ENCODE data around the gene LARP1.
"Not testable (repeated sequence)": the region's sequence is repeated elsewhere in the genome, so short reads cannot be mapped to it uniquely, and the experiment has no call there.

The LARP1 gene

DNA sequence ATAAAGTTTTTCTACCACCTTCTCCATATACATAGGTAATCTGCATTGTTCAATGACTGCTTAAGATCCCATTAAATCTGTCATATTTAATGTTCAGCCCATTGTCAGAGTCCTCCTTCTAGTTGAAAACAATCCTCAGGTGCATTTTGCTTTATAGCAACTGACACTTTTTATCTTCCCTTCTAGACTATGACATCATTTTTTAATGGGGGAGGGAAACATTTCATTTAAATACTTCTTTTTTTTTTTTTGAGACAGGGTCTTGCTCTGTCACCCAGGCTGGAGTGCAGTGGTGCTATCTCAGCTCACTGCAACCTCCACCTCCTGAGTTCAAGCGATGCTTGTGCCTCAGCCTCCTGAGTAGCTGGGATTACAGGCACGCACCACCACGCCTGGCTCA, 77.6 kb downstream of the LARP1 start:
- H3K9me3 ChIP-seq (ENCODE audit: control insufficient read depth, low read length); H3K4me3 ChIP-seq (ENCODE audit: low read length): not testable (repeated sequence)

DNA sequence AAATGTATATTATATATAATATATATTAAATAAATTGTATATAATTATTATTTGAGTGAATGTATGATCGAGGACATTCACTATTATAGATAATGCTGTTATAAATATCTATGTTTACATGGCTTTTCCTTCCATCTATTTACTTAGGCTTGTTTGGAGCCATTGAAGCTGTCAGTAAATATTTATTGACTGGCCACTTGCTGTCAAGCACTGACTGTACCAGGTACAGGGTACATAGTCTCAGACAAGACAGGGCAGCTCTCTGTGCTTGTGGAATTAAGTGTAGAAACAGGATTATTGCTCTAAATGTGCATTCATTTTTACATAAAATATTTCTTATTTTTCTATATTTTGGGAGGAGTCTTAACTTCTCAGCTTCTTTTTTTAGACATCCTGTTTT, 78.9 kb downstream of the LARP1 start:
- no peaks in the 10 kb centered on the region for H3K27me3 ChIP-seq (replicated peaks; ENCODE audit: control insufficient read depth, insufficient read depth, low read length)
- H3K4me3 ChIP-seq (ENCODE audit: low read length): no peak overlapping the region
- no peak for DNase-seq (ENCODE audit: low read depth)
- H3K9ac ChIP-seq (ENCODE audit: low read length): no peak overlapping the region
- H3K9me3 ChIP-seq (ENCODE audit: control insufficient read depth, low read length): no peaks in the 10 kb centered on the region
- H3K4me1 ChIP-seq (ENCODE audit: control insufficient read depth, insufficient read depth, low read length): peaks cover 11% of the 10 kb centered on the region
- peaks cover 61% of the 10 kb centered on the region for H3K36me3 ChIP-seq (ENCODE audit: control insufficient read depth, insufficient read depth, low read length, severe bottlenecking)

More for the DNA sequence above, 77.6 kb downstream of the LARP1 start:
- H3K9ac ChIP-seq (ENCODE audit: low read length); H3K27me3 ChIP-seq (replicated peaks; ENCODE audit: control insufficient read depth, insufficient read depth, low read length); DNase-seq (ENCODE audit: low read depth): not testable (repeated sequence)
- Histone ChIP-seq H3K4me1 (ENCODE audit: control insufficient read depth, insufficient read depth, low read length) (peaks cover 11% of the 10 kb centered on the region), H3K36me3 (ENCODE audit: control insufficient read depth, insufficient read depth, low read length, severe bottlenecking) (peaks cover 63% of the 10 kb centered on the region)

DNA sequence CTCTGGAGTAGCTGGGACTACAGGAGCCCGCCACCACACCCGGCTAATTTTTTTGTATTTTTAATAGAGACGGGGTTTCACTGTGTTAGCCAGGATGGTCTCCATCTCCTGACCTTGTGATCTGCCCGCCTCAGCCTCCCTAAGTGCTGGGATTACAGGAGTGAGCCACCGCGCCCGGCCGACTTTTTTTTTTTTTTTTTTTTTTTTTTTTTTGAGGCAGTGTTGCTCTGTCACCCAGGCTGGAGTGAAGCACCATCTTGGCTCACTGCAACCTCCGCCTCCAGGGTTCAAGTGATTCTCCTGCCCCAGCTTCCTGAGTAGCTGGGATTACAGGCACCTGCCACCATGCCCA, 80.5 kb downstream of the LARP1 start:
- Histone ChIP-seq H3K36me3 (ENCODE audit: control insufficient read depth, insufficient read depth, low read length, severe bottlenecking) (peaks cover 45% of the 10 kb centered on the region), H3K4me1 (ENCODE audit: control insufficient read depth, insufficient read depth, low read length) (peaks cover 11% of the 10 kb centered on the region)
- DNase-seq (ENCODE audit: low read depth); H3K27me3 ChIP-seq (replicated peaks; ENCODE audit: control insufficient read depth, insufficient read depth, low read length); H3K9me3 ChIP-seq (ENCODE audit: control insufficient read depth, low read length); H3K9ac ChIP-seq (ENCODE audit: low read length); H3K4me3 ChIP-seq (ENCODE audit: low read length): not testable (repeated sequence)

DNA sequence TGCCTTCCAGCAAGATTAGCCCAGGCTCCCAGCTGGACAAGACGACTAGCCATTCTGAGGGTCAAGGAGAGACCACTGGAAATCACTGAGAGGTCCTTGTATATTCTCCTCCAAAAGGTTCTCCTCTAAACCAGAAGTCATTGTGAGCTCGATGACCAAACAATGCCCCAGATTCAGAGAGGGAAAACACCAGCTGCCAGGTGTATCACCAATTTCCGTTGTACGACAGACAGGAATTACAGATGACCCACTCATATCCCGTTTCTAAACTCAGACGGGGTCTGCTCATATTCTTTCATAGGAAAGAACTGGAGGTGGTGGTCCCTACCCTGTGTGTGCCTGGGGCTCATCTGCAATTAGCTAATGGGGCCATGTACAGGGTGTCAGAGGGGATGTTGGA, 81.0 kb downstream of the LARP1 start:
- Histone ChIP-seq H3K27me3 (replicated peaks; ENCODE audit: control insufficient read depth, insufficient read depth, low read length) (no peaks in the 10 kb centered on the region), H3K4me1 (ENCODE audit: control insufficient read depth, insufficient read depth, low read length) (peaks cover 11% of the 10 kb centered on the region), H3K9me3 (ENCODE audit: control insufficient read depth, low read length) (no peaks in the 10 kb centered on the region), H3K9ac (ENCODE audit: low read length) (no peak overlapping the region), H3K36me3 (ENCODE audit: control insufficient read depth, insufficient read depth, low read length, severe bottlenecking) (peaks cover 39% of the 10 kb centered on the region), H3K4me3 (ENCODE audit: low read length) (no peak overlapping the region)
- no peak for DNase-seq (ENCODE audit: low read depth)

DNA sequence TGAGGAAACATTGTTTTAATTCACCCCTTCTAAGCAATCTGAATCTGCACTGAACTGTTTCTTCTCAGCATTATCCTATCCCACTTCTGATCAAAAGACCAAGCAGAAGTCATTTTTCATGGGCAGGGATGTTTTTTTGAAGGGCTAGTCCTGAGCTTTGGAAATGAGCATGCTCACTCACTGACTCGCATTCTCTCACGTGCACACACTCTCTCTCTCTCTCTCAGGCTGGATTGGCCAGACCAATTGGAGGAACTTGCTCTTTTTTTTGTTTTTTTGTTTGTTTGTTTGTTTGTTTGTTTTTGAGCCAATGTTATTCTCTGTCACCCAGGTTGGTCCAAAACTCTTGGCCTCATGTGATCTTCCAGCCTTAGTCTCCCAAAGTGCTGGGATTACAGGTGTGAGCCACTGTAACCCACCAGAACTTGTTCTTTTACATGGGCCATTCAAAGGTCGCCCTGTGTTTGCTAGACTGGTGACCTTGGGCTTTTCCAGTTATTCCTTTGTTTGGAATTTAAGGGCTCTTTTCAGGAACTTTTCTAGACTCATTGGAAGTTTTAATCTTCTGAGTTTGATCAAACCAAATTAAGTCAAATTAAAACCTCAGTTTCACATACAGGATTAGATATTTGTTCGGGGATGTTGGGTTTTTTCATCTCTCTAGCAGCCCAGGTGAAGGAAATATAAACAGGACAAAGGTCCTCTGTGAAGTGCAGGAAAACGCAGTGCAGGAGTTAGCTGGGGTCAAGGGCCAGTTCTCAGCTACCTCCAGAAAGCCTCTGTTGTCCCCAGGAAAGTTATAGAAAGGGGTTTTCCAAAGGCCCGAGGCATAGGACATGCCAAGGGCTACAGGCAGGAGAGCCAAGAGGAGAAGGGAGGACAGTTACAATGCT, 82.1 kb downstream of the LARP1 start:
- Histone ChIP-seq H3K27me3 (replicated peaks; ENCODE audit: control insufficient read depth, insufficient read depth, low read length) (no peaks in the 10 kb centered on the region), H3K9ac (ENCODE audit: low read length) (no peak overlapping the region), H3K36me3 (ENCODE audit: control insufficient read depth, insufficient read depth, low read length, severe bottlenecking) (peaks cover 31% of the 10 kb centered on the region), H3K9me3 (ENCODE audit: control insufficient read depth, low read length) (no peaks in the 10 kb centered on the region), H3K4me3 (ENCODE audit: low read length) (no peak overlapping the region), H3K4me1 (ENCODE audit: control insufficient read depth, insufficient read depth, low read length) (peaks cover 11% of the 10 kb centered on the region)
- no peak for DNase-seq (ENCODE audit: low read depth)

DNA sequence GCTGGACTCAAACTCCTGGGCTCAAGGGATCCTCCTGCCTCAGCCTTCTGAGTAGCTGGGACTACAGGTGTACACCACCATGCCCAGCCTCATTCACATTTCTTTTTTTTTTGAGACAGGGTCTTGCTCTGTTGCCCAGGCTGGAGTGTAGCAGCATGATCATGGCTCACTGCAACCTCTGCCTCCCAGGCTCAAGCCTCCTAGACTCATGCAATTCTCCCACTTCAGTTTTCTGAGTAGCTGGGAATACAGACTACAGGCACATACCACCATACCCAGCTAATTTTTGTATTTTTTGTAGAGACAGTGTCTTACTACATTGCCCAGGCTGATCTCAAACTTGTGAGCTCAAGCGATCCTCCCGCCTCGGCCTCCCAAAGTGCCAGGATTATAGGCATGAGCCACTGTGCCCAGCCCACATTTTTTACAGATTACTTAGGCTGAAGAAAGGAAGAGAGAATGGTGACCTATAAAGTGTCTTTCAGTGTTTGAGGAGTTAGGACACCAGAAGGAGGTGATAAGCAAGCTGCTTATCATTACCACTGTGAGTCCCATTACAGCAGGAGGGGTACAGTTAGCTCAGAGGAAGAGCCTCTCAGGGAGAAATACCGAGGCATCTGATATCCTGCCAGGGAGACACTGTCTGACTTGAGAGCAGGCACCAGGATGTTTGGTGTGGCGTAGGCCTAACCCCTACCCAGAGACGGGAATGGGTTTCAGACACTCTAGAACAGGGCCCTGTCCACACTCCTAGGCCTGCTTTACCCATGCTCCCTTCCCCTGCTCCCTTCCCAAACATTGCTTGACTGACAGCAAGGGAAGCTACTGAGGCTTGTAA, 85.5 kb downstream of the LARP1 start:
- no peak overlapping the region for H3K9ac ChIP-seq (ENCODE audit: low read length)
- H3K27me3 ChIP-seq (replicated peaks; ENCODE audit: control insufficient read depth, insufficient read depth, low read length): no peaks in the 10 kb centered on the region
- no peaks in the 10 kb centered on the region for H3K4me1 ChIP-seq (ENCODE audit: control insufficient read depth, insufficient read depth, low read length)
- no peaks in the 10 kb centered on the region for H3K9me3 ChIP-seq (ENCODE audit: control insufficient read depth, low read length)
- no peak for DNase-seq (ENCODE audit: low read depth)
- no peak overlapping the region for H3K4me3 ChIP-seq (ENCODE audit: low read length)
- peaks cover 23% of the 10 kb centered on the region for H3K36me3 ChIP-seq (ENCODE audit: control insufficient read depth, insufficient read depth, low read length, severe bottlenecking)

DNA sequence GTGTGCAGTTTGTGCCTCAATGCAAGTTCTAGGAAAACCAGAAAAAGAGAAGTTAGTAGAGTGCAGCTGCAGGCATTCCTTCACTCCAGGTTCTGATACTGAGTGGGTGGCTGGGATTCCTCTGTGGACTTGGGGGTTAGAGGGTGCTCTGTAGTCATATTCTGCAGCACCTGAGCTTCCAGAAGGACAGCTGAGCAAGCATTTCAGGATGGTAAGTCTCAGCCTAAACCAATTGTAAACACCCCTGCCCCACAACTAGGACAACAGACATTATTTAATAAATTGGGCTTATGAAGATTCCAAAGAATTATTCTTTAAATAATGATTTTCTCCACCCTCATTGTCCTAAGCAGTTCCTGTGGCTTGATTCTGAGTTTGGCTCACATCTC, 86.1 kb downstream of the LARP1 start:
- Histone ChIP-seq H3K9me3 (ENCODE audit: control insufficient read depth, low read length) (no peaks in the 10 kb centered on the region), H3K4me1 (ENCODE audit: control insufficient read depth, insufficient read depth, low read length) (no peaks in the 10 kb centered on the region), H3K27me3 (replicated peaks; ENCODE audit: control insufficient read depth, insufficient read depth, low read length) (no peaks in the 10 kb centered on the region), H3K36me3 (ENCODE audit: control insufficient read depth, insufficient read depth, low read length, severe bottlenecking) (peaks cover 22% of the 10 kb centered on the region), H3K4me3 (ENCODE audit: low read length) (no peak overlapping the region), H3K9ac (ENCODE audit: low read length) (no peak overlapping the region)
- DNase-seq (ENCODE audit: low read depth): no peak

DNA sequence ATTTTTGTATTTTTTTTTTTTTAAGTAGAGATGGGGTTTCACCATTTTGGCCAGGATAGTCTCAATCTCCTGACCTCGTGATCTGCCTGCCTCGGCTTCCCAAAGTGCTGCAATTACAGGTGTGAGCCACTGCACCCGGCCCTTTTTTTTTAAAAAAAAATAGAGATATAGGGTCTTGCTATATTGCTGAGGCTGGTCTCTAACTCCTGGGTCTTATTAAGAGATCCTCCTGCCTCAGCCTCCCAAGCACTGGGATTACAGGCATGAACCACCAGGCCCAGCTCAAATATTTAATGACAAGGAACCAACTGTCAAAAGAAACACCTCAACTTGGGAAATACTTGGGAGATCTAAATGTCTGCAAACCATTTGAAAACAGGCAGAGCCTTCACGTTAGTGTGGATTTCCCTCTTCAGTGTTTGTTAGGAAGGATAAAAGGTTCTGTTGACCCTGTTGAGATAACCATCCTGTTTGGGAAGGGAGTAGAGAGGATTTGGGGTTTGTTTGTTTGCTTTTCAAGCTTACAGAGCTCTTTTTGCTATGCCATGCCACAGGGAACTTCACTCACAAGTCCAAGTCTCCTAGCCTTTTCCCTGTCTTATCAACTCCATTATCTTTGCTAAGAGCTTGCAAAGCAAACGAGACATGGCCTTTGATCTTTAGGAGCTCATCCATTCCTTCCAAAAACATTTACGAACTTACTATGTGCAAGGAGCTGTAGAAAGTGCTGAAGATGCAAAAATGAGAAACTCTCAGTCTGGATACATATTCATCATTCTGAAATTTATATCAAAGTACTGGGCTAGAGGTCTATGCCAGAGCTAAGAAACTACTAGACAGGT, 87.7 kb downstream of the LARP1 start:
- Histone ChIP-seq H3K4me1 (ENCODE audit: control insufficient read depth, insufficient read depth, low read length) (peaks cover under 1% of the 10 kb centered on the region), H3K27me3 (replicated peaks; ENCODE audit: control insufficient read depth, insufficient read depth, low read length) (no peaks in the 10 kb centered on the region), H3K9me3 (ENCODE audit: control insufficient read depth, low read length) (no peaks in the 10 kb centered on the region), H3K36me3 (ENCODE audit: control insufficient read depth, insufficient read depth, low read length, severe bottlenecking) (peaks cover 8% of the 10 kb centered on the region), H3K4me3 (ENCODE audit: low read length) (no peak overlapping the region), H3K9ac (ENCODE audit: low read length) (no peak overlapping the region)
- DNase-seq (ENCODE audit: low read depth): no peak

DNA sequence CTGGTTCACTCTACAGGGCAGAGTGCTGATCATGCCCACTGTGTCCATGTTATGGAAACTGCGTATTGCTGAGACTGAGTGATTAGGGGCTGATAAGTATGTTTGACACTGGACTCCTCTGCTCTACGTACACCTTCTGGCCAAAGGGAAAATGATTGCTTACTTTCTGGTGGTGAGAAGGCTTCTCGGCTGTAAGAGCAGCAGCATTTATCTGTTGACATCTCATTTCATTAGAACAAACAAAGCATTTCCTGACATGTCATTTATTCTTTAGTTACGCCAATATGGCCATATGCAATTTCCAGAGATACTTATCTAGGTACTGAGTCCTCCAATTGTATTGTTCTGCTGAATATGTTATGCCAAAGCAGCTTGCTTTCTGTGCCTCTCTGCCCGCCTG, 89.6 kb downstream of the LARP1 start:
- Histone ChIP-seq H3K9ac (ENCODE audit: low read length) (no peak overlapping the region), H3K9me3 (ENCODE audit: control insufficient read depth, low read length) (no peaks in the 10 kb centered on the region), H3K27me3 (replicated peaks; ENCODE audit: control insufficient read depth, insufficient read depth, low read length) (no peaks in the 10 kb centered on the region), H3K4me3 (ENCODE audit: low read length) (no peak overlapping the region), H3K4me1 (ENCODE audit: control insufficient read depth, insufficient read depth, low read length) (peaks cover 13% of the 10 kb centered on the region), H3K36me3 (ENCODE audit: control insufficient read depth, insufficient read depth, low read length, severe bottlenecking) (peaks cover 3% of the 10 kb centered on the region)
- DNase-seq (ENCODE audit: low read depth): no peak

DNA sequence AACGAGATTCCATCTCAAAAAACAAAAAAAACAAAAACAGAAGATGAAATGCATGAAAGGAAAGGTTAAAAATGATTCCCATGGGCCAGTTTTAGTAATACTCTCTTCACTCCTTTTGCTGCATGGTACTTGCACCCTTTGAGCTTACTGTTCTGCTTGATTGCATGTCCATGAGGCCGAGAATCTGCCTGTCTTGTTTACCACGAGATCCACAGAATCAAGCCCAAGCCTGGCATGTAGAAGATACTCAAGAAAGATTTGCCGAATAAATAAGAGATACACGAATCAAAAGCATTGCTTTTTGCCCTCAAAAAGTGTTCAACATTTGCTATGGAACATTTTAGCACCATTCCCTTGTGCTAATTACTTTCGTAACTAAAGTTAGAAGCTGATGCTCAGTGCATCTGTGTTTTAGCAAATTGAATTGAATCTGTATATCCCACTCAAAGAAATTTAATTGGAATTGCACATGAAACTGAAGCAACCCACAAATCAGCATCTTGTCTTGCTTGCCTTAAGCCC, 94.1 kb downstream of the LARP1 start:
- H3K4me3 ChIP-seq (ENCODE audit: low read length): peak overlapping the region; percentile 91
- H3K9me3 ChIP-seq (ENCODE audit: control insufficient read depth, low read length): no peaks in the 10 kb centered on the region
- H3K4me1 ChIP-seq (ENCODE audit: control insufficient read depth, insufficient read depth, low read length): peaks cover 25% of the 10 kb centered on the region
- DNase-seq (ENCODE audit: low read depth): no peak
- H3K9ac ChIP-seq (ENCODE audit: low read length): peak overlapping the region; percentile 91
- H3K36me3 ChIP-seq (ENCODE audit: control insufficient read depth, insufficient read depth, low read length, severe bottlenecking): peaks cover 3% of the 10 kb centered on the region
- no peaks in the 10 kb centered on the region for H3K27me3 ChIP-seq (replicated peaks; ENCODE audit: control insufficient read depth, insufficient read depth, low read length)
